AG04450 (cell line): ENCODE data around the gene KASH5. TPM values are rescaled to one million over a fixed set of nuclear protein-coding genes. Genes with fewer than 3 reads are reported as not detected.

Experiments
- CTCF ChIA-PET: fragments of 300-600, 350-600 bp; formaldehyde crosslinking; extraction: SDS; loops from one replicate; lab custom pipeline; 2022; ENCODE audit warnings: antibody characterized with exemption, inconsistent platforms; lab: Charles Lee
- POLR2A ChIA-PET: fragments of 350-600 bp; formaldehyde crosslinking; extraction: SDS; loops from one replicate; lab custom pipeline; 2021; ENCODE audit warnings: antibody characterized with exemption, inconsistent platforms; lab: Yijun Ruan, JAX
- DNase-seq: peaks from one replicate; pipeline ENCODE4 v3.0.0-alpha.2; 2011; ENCODE audit warnings: low read depth, low spot score
- H3K27ac ChIP-seq: one replicate; pipeline ENCODE4 v1.5.1; 2012; ENCODE audit warnings: low read depth, low read length, control low read depth
- H3K27me3 ChIP-seq: one replicate; pipeline ENCODE4 v1.6.0; 2012; ENCODE audit warnings: low read length; ENCODE audit not compliant: control insufficient read depth, insufficient read depth
- H3K4me3 ChIP-seq: 2 replicates; pipeline ENCODE4 v1.5.1; 2011; ENCODE audit warnings: mild to moderate bottlenecking, low read depth, low read length, control low read depth
- H3K9me3 ChIP-seq: 2 replicates; pipeline ENCODE4 v1.5.1; 2012; ENCODE audit warnings: low read length; ENCODE audit not compliant: control insufficient read depth, insufficient read depth
- CTCF ChIP-seq: IDR thresholded peaks from 2 replicates; pipeline ENCODE4 v1.5.1; 2011; ENCODE audit warnings: low read depth, low read length, control low read depth, inconsistent platforms
- polyA plus RNA-seq: library from polyadenylated mRNA; depleted of rRNA; stranded (reverse); fragments of >200 nt; gene quantifications from 2 replicates; pipeline ENCODE4 v1.2.3, GENCODE V29; 2011

The KASH5 gene
- polyA plus RNA-seq, 1 experiment: not detected

- Histone ChIP-seq H3K27me3 (peaks cover 71% of the 10 kb centered on the region), H3K9me3 (peaks cover 7% of the 10 kb centered on the region; the same call in 1 of the 2 replicates), H3K27ac (no peak overlapping the region), H3K4me3 (no peak overlapping the region)
- ChIA-PET POLR2A (no interaction called here), CTCF (no interaction called here)
- DNase-seq: no peak
- TF ChIP-seq CTCF: no peak
These were observed 51.8 kb downstream of the KASH5 start for GRCh38 chr19:49439836-49440235.

GRCh38 chr19:49440439-49441209, 52.6 kb downstream of the KASH5 start:
- POLR2A ChIA-PET: no interaction called here
- no peak overlapping the region for H3K4me3 ChIP-seq
- CTCF ChIA-PET: no interaction called here
- H3K27ac ChIP-seq: no peak overlapping the region
- H3K9me3 ChIP-seq: peaks cover 5% of the 10 kb centered on the region; the same call in 1 of the 2 replicates
- no peak for DNase-seq
- TF ChIP-seq CTCF: no peak
- H3K27me3 ChIP-seq: peaks cover 64% of the 10 kb centered on the region

GRCh38 chr19:49441210-49441959, 53.3 kb downstream of the KASH5 start, which contains the start of gene SLC17A7:
Gene SLC17A7, minus strand, starts transcription at chr19:49441527. Its CDS starts 148 bp downstream, at chr19:49441379.
- no peak for TF ChIP-seq CTCF
- H3K27ac ChIP-seq: no peak within 1 kb of the TSS
- POLR2A ChIA-PET: no interaction called here
- CTCF ChIA-PET: interaction anchor here (0.6 kb wide), 1 partner anchor 254 kb away, joined by 4 read pairs; no protein-coding TSS in a partner anchor
- peaks cover 1% of the 10 kb centered on the region; the same call in 1 of the 2 replicates for H3K9me3 ChIP-seq
- DNase-seq: no peak
- peaks cover 56% of the 10 kb centered on the region for H3K27me3 ChIP-seq
- H3K4me3 ChIP-seq: no peak within 1 kb of the TSS

GRCh38 chr19:49441960-49442350, 53.9 kb downstream of the KASH5 start:
- Histone ChIP-seq H3K4me3 (no peak overlapping the region), H3K9me3 (no peaks in the 10 kb centered on the region; the same call in 1 of the 2 replicates), H3K27me3 (peaks cover 51% of the 10 kb centered on the region), H3K27ac (no peak overlapping the region)
- CTCF ChIA-PET: interaction anchor here (0.6 kb wide), 1 partner anchor 254 kb away, joined by 4 read pairs; no protein-coding TSS in a partner anchor
- TF ChIP-seq CTCF: no peak
- POLR2A ChIA-PET: no interaction called here
- DNase-seq: no peak
